Sigmoid colon (tissue), 4 donors: ENCODE data around the gene FRMD1.

Experiments
- CTCF ChIP-seq, 4 experiments: fragments of 450-650 bp in 3 of 4; fragments of 200-600 bp in 1 of 4; IDR thresholded peaks; one replicate each; pipeline ENCODE4 v1.5.1; 2016 to 2019; ENCODE audit warnings: antibody characterized with exemption in 4 of 4, mild to moderate bottlenecking in 3 of 4, moderate library complexity in 2 of 4
- EP300 ChIP-seq, 4 donors: sonication (generic); formaldehyde crosslinking; IDR thresholded peaks; one replicate each; pipeline ENCODE4 v1.6.1; 2017; ENCODE audit warnings: antibody characterized with exemption in 4 of 4
- POLR2A ChIP-seq, 2 donors: fragments of 450-650 bp; IDR thresholded peaks; one replicate each; pipeline ENCODE4 v1.6.1; 2016; ENCODE audit warnings: antibody characterized with exemption in 2 of 2, mild to moderate bottlenecking in 2 of 2, moderate library complexity in 2 of 2

GRCh38 chr6:168050225-168050880 lies 28.7 kb downstream of the FRMD1 start:
- no peak for TF ChIP-seq CTCF (IDR thresholded peaks at IDR 0.05)
- TF ChIP-seq EP300 (IDR thresholded peaks at IDR 0.05) = no peak
- no peak for TF ChIP-seq POLR2A (IDR thresholded peaks at IDR 0.05)
